Activated naive CD4-positive, alpha-beta T cell treated with anti-CD3 and anti-CD28 coated beads, Interleukin-2, amount 50 U/mL, for 24 hours (primary cell): ENCODE data around the gene IGF1R.

Experiments
- H3K27ac Mint-ChIP-seq: one replicate; pipeline ENCODE4 v1.8.0; 2021; ENCODE audit warnings: mild to moderate bottlenecking, mixed read lengths
- H3K27me3 Mint-ChIP-seq: one replicate; pipeline ENCODE4 v1.8.0; 2021; ENCODE audit warnings: mixed read lengths
- H3K36me3 Mint-ChIP-seq: one replicate; pipeline ENCODE4 v1.8.0; 2021; ENCODE audit warnings: mixed read lengths
- H3K4me1 Mint-ChIP-seq: one replicate; pipeline ENCODE4 v1.8.0; 2021; ENCODE audit warnings: mixed read lengths
- H3K4me3 Mint-ChIP-seq: one replicate; pipeline ENCODE4 v1.8.0; 2021; ENCODE audit warnings: mild to moderate bottlenecking, mixed read lengths
- H3K9me3 Mint-ChIP-seq: one replicate; pipeline ENCODE4 v1.8.0; 2021; ENCODE audit warnings: mixed read lengths

The IGF1R gene

DNA sequence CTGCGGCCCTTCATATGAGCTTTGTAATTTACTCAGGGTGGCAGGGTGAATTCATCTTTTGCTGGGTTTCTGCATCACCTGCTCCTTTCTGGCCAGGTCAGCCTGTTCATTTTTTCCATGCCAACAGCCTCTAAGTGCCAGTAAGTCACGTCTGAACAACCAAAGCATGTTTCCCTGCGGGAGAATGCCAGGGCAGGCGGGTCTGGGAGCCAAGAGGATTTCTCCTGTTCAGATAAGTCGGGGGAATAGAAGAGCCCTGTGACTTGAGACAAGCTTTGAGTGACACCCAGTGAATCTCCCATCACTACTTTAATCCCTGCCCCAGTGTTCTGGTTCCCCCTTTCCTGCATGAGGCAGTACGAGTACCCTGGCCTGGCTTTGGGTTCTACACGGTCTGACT lies 206.2 kb downstream of the IGF1R start:
- Mint-ChIP-seq H3K4me3 (peak overlapping the region; percentile 15), H3K27me3 (no peaks in the 10 kb centered on the region), H3K27ac (peak overlapping the region; percentile 78), H3K36me3 (no peaks in the 10 kb centered on the region), H3K9me3 (no peaks in the 10 kb centered on the region), H3K4me1 (peaks cover 84% of the 10 kb centered on the region)

DNA sequence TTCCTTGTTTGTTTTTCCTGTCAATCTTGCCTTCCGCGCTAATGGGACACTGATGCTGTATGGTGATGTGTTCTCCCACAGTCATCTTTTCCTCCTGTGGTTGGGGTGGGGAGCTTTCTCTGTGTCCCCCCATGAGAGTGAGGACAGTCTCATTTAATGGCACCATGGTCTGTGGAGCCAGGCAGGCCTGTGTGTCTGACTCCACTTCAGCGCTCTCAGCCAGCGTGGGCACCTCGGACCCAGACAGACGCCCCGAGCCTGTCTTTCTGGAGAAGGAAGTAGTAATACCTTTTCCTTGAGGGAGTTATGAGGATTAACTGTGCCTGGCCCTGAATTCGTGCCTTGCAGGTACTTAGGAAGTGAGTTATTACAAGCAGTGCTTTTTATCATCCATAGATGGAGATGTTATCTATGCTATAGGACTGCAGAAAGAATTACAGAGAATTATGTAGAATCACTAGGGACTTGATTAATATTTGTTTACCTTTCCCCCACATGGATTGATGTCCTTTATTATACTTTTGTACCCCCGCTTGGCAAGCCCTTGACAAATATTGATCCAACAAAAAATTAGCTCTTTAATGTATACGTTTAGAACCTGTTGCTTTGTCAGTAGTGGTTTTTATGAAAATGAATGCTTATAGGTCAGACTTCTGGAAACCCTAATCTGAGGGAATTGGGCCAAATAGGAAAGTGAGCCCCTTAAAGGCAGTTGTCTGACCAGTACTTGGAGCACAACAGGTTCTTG lies 206.9 kb downstream of the IGF1R start:
- peak overlapping the region; percentile 78 for H3K27ac Mint-ChIP-seq

GRCh38 chr15:98855815-98856531 lies 207.6 kb downstream of the IGF1R start:
- Mint-ChIP-seq H3K9me3 (no peaks in the 10 kb centered on the region), H3K4me1 (peaks cover 84% of the 10 kb centered on the region), H3K36me3 (no peaks in the 10 kb centered on the region), H3K27ac (no peak overlapping the region), H3K4me3 (no peak overlapping the region), H3K27me3 (no peaks in the 10 kb centered on the region)

More for the DNA sequence above, 206.9 kb downstream of the IGF1R start:
- Mint-ChIP-seq H3K27me3 (no peaks in the 10 kb centered on the region), H3K4me3 (no peak overlapping the region), H3K36me3 (no peaks in the 10 kb centered on the region), H3K4me1 (peaks cover 84% of the 10 kb centered on the region), H3K9me3 (no peaks in the 10 kb centered on the region)

- Mint-ChIP-seq H3K27ac (peak overlapping the region; percentile 3), H3K9me3 (no peaks in the 10 kb centered on the region), H3K36me3 (no peaks in the 10 kb centered on the region), H3K4me1 (peaks cover 84% of the 10 kb centered on the region), H3K4me3 (no peak overlapping the region), H3K27me3 (no peaks in the 10 kb centered on the region)
Measured at GRCh38 chr15:98856532-98856907, 208.2 kb downstream of the IGF1R start.

- Mint-ChIP-seq H3K4me1 (peaks cover 88% of the 10 kb centered on the region), H3K27me3 (no peaks in the 10 kb centered on the region), H3K4me3 (peak overlapping the region; percentile 43), H3K27ac (peak overlapping the region; percentile 90), H3K36me3 (no peaks in the 10 kb centered on the region), H3K9me3 (no peaks in the 10 kb centered on the region)
Measured at GRCh38 chr15:98858610-98859023, 210.3 kb downstream of the IGF1R start.

GRCh38 chr15:98859149-98859548 lies 210.8 kb downstream of the IGF1R start:
- Mint-ChIP-seq H3K4me3 (peak overlapping the region; percentile 43), H3K36me3 (no peaks in the 10 kb centered on the region), H3K27me3 (no peaks in the 10 kb centered on the region), H3K4me1 (peaks cover 85% of the 10 kb centered on the region), H3K9me3 (no peaks in the 10 kb centered on the region), H3K27ac (peak overlapping the region; percentile 90)

DNA sequence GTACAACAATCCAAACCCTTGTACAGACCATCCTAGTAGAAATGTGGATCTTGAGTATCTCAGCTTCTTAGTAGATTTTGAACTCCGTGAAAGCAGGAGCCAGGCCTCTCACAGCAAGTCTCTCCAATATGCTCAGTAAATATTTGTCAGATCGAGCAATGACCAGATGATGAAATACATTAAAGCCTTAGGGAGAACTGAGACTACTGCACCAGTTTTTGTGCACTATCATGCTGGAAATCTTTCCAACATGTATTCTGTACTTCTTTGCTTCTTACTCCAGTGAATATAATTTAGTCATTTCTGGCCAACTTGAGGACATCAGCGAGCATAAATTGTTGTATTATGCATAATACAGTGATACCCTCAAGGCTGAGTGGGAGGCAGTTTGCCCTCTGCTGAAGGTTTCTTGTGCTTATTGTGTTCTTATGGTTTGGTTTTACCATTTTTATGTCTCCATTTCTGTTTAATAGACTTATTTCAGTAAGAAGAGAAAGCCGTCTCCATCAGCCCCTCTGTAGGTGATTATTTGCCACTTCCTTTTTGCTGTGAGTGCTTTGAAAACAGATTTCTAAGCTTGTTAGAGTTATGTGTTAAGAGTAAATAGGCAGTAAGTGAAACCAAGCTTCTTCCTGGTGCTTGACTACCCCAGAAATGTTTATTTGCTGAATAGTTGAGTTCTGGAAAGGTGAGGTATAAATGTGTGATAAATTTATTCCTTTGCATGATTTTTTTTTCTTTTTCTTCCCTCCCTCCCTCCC lies 212.1 kb downstream of the IGF1R start:
- Mint-ChIP-seq H3K27me3 (no peaks in the 10 kb centered on the region), H3K27ac (peak overlapping the region; percentile 73), H3K36me3 (no peaks in the 10 kb centered on the region), H3K9me3 (no peaks in the 10 kb centered on the region), H3K4me1 (peaks cover 80% of the 10 kb centered on the region), H3K4me3 (peak overlapping the region; percentile 42)

- peak overlapping the region; percentile 94 for H3K27ac Mint-ChIP-seq
- H3K36me3 Mint-ChIP-seq: no peaks in the 10 kb centered on the region
- H3K9me3 Mint-ChIP-seq: no peaks in the 10 kb centered on the region
- peak overlapping the region; percentile 0 for H3K4me3 Mint-ChIP-seq
- peaks cover 86% of the 10 kb centered on the region for H3K4me1 Mint-ChIP-seq
- no peaks in the 10 kb centered on the region for H3K27me3 Mint-ChIP-seq
Measured at GRCh38 chr15:98861188-98861587, 212.8 kb downstream of the IGF1R start.

- Mint-ChIP-seq H3K27me3 (no peaks in the 10 kb centered on the region), H3K27ac (no peak overlapping the region), H3K9me3 (no peaks in the 10 kb centered on the region), H3K4me1 (peaks cover 80% of the 10 kb centered on the region), H3K4me3 (no peak overlapping the region), H3K36me3 (no peaks in the 10 kb centered on the region)
Measured at GRCh38 chr15:98863983-98864382, 215.6 kb downstream of the IGF1R start.

DNA sequence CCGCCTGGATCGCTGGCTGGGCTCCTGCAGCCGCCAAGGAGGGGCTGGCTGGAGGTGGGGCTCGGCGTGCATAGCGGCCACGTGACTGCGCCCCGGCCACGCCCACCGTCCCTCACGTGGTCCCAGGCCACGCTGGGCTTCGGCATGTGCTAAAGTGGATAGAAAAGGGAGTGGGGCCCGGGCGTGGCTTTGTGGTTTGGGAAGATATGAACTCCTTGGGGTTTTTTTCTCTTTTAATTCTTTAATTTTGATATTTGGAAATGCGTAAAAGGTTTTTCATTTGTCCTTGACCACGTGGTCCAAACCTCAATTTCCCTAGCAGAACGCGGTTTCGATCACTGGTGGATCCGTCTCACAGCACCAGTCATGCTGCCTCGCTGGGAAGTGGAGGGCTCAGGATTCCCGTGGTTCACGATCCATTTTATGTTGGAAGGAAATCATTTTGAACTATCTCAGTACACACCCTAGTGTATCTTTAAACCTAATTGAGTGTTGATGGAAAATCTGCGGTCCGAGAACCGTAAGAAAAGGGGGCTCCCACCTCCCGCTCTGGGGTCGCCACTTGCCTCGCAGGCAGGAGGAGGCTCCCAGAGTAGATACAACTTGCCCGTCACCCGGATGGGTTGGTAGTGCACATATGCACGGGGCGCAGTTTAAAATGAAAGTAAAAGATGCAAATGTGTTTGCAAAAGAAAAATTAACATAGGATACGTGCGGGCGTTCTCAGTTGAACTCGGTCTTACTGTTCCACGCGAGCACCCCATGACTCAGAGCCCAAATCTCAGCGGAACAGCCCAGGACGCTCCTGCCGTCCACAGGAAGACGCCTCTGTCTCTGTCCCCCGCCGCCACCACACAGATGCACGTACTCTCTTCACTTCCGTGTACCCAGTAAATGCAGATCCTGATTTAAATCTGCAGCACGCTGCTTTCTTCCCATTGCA lies 217.3 kb downstream of the IGF1R start:
- Mint-ChIP-seq H3K9me3 (no peaks in the 10 kb centered on the region), H3K4me3 (peak overlapping the region; percentile 91), H3K27ac (peak overlapping the region; percentile 96), H3K4me1 (peaks cover 68% of the 10 kb centered on the region), H3K36me3 (peaks cover 3% of the 10 kb centered on the region), H3K27me3 (no peaks in the 10 kb centered on the region)

- H3K9me3 Mint-ChIP-seq: no peaks in the 10 kb centered on the region
- H3K36me3 Mint-ChIP-seq: peaks cover 8% of the 10 kb centered on the region
- H3K27me3 Mint-ChIP-seq: no peaks in the 10 kb centered on the region
- H3K4me3 Mint-ChIP-seq: peak overlapping the region; percentile 91
- peak overlapping the region; percentile 96 for H3K27ac Mint-ChIP-seq
- peaks cover 63% of the 10 kb centered on the region for H3K4me1 Mint-ChIP-seq
Measured at GRCh38 chr15:98866511-98866910, 218.2 kb downstream of the IGF1R start.

DNA sequence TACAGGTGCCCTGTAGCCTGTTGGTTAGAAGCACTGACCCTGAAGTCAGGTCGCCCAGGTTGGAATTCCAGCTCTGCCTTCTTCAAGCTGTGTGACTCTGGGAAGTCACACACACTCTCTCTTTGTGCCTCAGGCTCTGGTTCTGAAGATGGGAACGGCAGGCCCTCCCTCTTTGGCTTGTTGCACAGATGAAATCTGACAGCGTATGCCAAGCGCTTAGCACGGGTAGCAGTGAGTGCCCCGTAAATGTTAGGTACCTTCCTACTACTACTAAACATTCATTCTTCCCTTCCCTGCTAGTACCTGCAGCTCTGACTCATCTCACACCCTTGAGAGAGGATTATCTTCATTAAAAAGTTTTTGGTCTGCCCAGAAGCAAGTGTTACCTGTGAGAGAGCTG lies 220.2 kb downstream of the IGF1R start:
- peaks cover 62% of the 10 kb centered on the region for H3K4me1 Mint-ChIP-seq
- no peak overlapping the region for H3K27ac Mint-ChIP-seq
- no peaks in the 10 kb centered on the region for H3K9me3 Mint-ChIP-seq
- no peak overlapping the region for H3K4me3 Mint-ChIP-seq
- no peaks in the 10 kb centered on the region for H3K27me3 Mint-ChIP-seq
- H3K36me3 Mint-ChIP-seq: peaks cover 9% of the 10 kb centered on the region

GRCh38 chr15:98870788-98871187 lies 222.4 kb downstream of the IGF1R start:
- H3K9me3 Mint-ChIP-seq: no peaks in the 10 kb centered on the region
- H3K4me1 Mint-ChIP-seq: peaks cover 64% of the 10 kb centered on the region
- H3K27ac Mint-ChIP-seq: no peak overlapping the region
- no peaks in the 10 kb centered on the region for H3K27me3 Mint-ChIP-seq
- H3K36me3 Mint-ChIP-seq: peaks cover 9% of the 10 kb centered on the region
- H3K4me3 Mint-ChIP-seq: no peak overlapping the region

GRCh38 chr15:98872774-98873173 lies 224.4 kb downstream of the IGF1R start:
- H3K36me3 Mint-ChIP-seq: peaks cover 9% of the 10 kb centered on the region
- no peak overlapping the region for H3K4me3 Mint-ChIP-seq
- peaks cover 60% of the 10 kb centered on the region for H3K4me1 Mint-ChIP-seq

More at GRCh38 chr15:98872774-98873173, 224.4 kb downstream of the IGF1R start:
- Mint-ChIP-seq H3K9me3 (no peaks in the 10 kb centered on the region), H3K27ac (no peak overlapping the region), H3K27me3 (no peaks in the 10 kb centered on the region)
